H1 (cell line): ENCODE results near the gene BCAR1. TPM values are rescaled to one million over a fixed set of nuclear protein-coding genes. Genes with fewer than 3 reads are reported as not detected.

Experiments
- CTCF ChIA-PET: fragments of 300-600 bp; sonication (Branson Sonifier 250); formaldehyde crosslinking; loops from one replicate; lab custom pipeline; 2021; ENCODE audit not compliant: partially characterized antibody; lab: Charles Lee
- POLR2A ChIA-PET: fragments of 300-600 bp; sonication (Branson Sonifier 250); formaldehyde crosslinking; loops from one replicate; lab custom pipeline; 2021; ENCODE audit warnings: inconsistent platforms; ENCODE audit not compliant: partially characterized antibody; lab: Charles Lee
- DNase-seq, 2 experiments: peaks; one replicate each; pipeline versions ENCODE4 v3.0.0 to v3.0.0-alpha.2; 2010 to 2022; ENCODE audit warnings: low spot score in 2 of 2, low read depth in 1 of 2, mixed read lengths in 1 of 2
- FAIRE-seq: peaks from 2 replicates; lab custom pipeline; 2011; peaks lifted over from hg19 to GRCh38; lab: Jason Lieb, UNC
- H2AFZ ChIP-seq: 2 replicates; pipeline ENCODE4 v1.8.1; 2012; ENCODE audit warnings: low read length, inconsistent platforms
- H2AK5ac ChIP-seq: 2 replicates; pipeline ENCODE4 v1.6.1; 2013; ENCODE audit warnings: low read depth, low read length
- H2BK120ac ChIP-seq: replicated peaks from 2 replicates; pipeline ENCODE3; 2013; ENCODE audit warnings: low read depth, low read length, inconsistent platforms
- H2BK12ac ChIP-seq: 2 replicates; pipeline ENCODE4 v1.6.1; 2013; ENCODE audit warnings: low read depth, low read length
- H2BK15ac ChIP-seq: 2 replicates; pipeline ENCODE4 v1.6.1; 2013; ENCODE audit warnings: low read length
- H2BK20ac ChIP-seq: 2 replicates; pipeline ENCODE4 v1.6.1; 2013; ENCODE audit warnings: low read length
- H2BK5ac ChIP-seq: 2 replicates; pipeline ENCODE4 v1.6.1; 2013; ENCODE audit warnings: low read depth, low read length
- H3K14ac ChIP-seq: 2 replicates; pipeline ENCODE4 v1.6.1; 2013; ENCODE audit warnings: inconsistent platforms; ENCODE audit not compliant: insufficient read length
- H3K18ac ChIP-seq: 2 replicates; pipeline ENCODE4 v1.6.1; 2013; ENCODE audit warnings: low read length; ENCODE audit errors: extremely low read depth
- H3K23ac ChIP-seq: 2 replicates; pipeline ENCODE4 v1.6.1; 2013; ENCODE audit warnings: inconsistent platforms; ENCODE audit not compliant: insufficient read length
- H3K23me2 ChIP-seq: 2 replicates; pipeline ENCODE4 v1.6.1; 2013; ENCODE audit warnings: low read depth, low read length
- H3K27ac ChIP-seq: 2 replicates; pipeline ENCODE4 v1.6.1; 2011; ENCODE audit warnings: low read depth, low read length, inconsistent platforms
- H3K27me3 ChIP-seq, 4 experiments: replicated peaks in 1 of 4; 1 replicate in 1 of 4; 2 replicates in 3 of 4; pipeline versions ENCODE4 v1.6.1 to v1.8.1; 2011 to 2013; ENCODE audit warnings: low read length in 3 of 4, mild to moderate bottlenecking in 3 of 4, inconsistent platforms in 2 of 4, mixed read lengths in 2 of 4, moderate library complexity in 1 of 4; ENCODE audit not compliant: control insufficient read depth in 3 of 4, insufficient read depth in 3 of 4; ENCODE audit errors: extremely low read depth in 1 of 4
- H3K36me3 ChIP-seq, 4 experiments: 2 replicates each; pipeline versions ENCODE4 v1.6.1 to v1.8.1; 2011 to 2013; ENCODE audit warnings: mild to moderate bottlenecking in 4 of 4, low read length in 3 of 4, moderate library complexity in 2 of 4, control low read depth in 1 of 4, inconsistent platforms in 1 of 4; ENCODE audit not compliant: insufficient read depth in 4 of 4, control insufficient read depth in 2 of 4
- H3K4ac ChIP-seq: replicated peaks from 2 replicates; pipeline ENCODE3; 2013; ENCODE audit warnings: low read length, low read depth, mixed read lengths, inconsistent platforms; ENCODE audit not compliant: insufficient read length
- H3K4me1 ChIP-seq, 4 experiments: replicated peaks in 1 of 4; 1 replicate in 1 of 4; 2 replicates in 3 of 4; pipeline versions ENCODE4 v1.6.1 to v1.8.1; 2011 to 2013; ENCODE audit warnings: low read length in 3 of 4, inconsistent platforms in 2 of 4, mixed read lengths in 1 of 4; ENCODE audit not compliant: insufficient read depth in 4 of 4, control insufficient read depth in 3 of 4
- H3K4me2 ChIP-seq, 2 experiments: 2 replicates each; pipeline versions ENCODE4 v1.6.1 to v1.8.1; 2011 to 2013; ENCODE audit warnings: low read depth in 2 of 2, low read length in 2 of 2, control low read depth in 1 of 2, inconsistent platforms in 1 of 2, mild to moderate bottlenecking in 1 of 2; ENCODE audit not compliant: insufficient read depth in 1 of 2
- H3K4me3 ChIP-seq, 4 experiments: fragments of 200-600, 300-600 bp in 1 of 4; sonication (generic), shearing (Covaris generic), sonication (Bioruptor Twin) in 1 of 4; 2 replicates each; pipeline versions ENCODE4 v1.5.1 to v1.8.1; 2011 to 2016; ENCODE audit warnings: low read length in 4 of 4, low read depth in 3 of 4, control low read depth in 2 of 4, inconsistent platforms in 2 of 4, mild to moderate bottlenecking in 2 of 4, mixed read lengths in 1 of 4, moderate library complexity in 1 of 4; ENCODE audit not compliant: insufficient read depth in 2 of 4; ENCODE audit errors: extremely low read depth in 1 of 4
- H3K56ac ChIP-seq: replicated peaks from 2 replicates; pipeline ENCODE3; 2013; ENCODE audit warnings: low read depth, mild to moderate bottlenecking, mixed read lengths, low read length, inconsistent platforms; ENCODE audit not compliant: insufficient read length
- H3K79me1 ChIP-seq: 2 replicates; pipeline ENCODE4 v1.6.1; 2013; ENCODE audit warnings: low read depth, low read length, control low read depth
- H3K79me2 ChIP-seq, 2 experiments: 2 replicates each; pipeline versions ENCODE4 v1.6.1 to v1.8.1; 2012 to 2013; ENCODE audit warnings: low read length in 2 of 2, mild to moderate bottlenecking in 2 of 2, inconsistent platforms in 1 of 2; ENCODE audit not compliant: insufficient read depth in 2 of 2, control insufficient read depth in 1 of 2
- H3K9ac ChIP-seq, 4 experiments: replicated peaks in 1 of 4; 1 replicate in 1 of 4; 2 replicates in 3 of 4; pipeline versions ENCODE4 v1.6.1 to v1.8.1; 2011 to 2013; ENCODE audit warnings: low read depth in 3 of 4, low read length in 3 of 4, control low read depth in 2 of 4, mild to moderate bottlenecking in 2 of 4, moderate library complexity in 2 of 4, inconsistent platforms in 1 of 4; ENCODE audit errors: extremely low read depth in 1 of 4
- H3K9me3 ChIP-seq, 2 experiments: 2 replicates each; pipeline versions ENCODE4 v1.6.1 to v1.8.1; 2012 to 2013; ENCODE audit warnings: mild to moderate bottlenecking in 2 of 2, moderate library complexity in 2 of 2, control low read depth in 1 of 2, inconsistent platforms in 1 of 2, low read depth in 1 of 2, low read length in 1 of 2, mixed read lengths in 1 of 2; ENCODE audit not compliant: insufficient read depth in 2 of 2
- H4K20me1 ChIP-seq, 2 experiments: replicated peaks in 1 of 2; 2 replicates each; pipeline versions ENCODE3 to v1.8.1; 2011 to 2013; ENCODE audit warnings: inconsistent platforms in 2 of 2, low read length in 2 of 2, mild to moderate bottlenecking in 1 of 2; ENCODE audit not compliant: insufficient read depth in 2 of 2, control insufficient read depth in 1 of 2
- H4K5ac ChIP-seq: 2 replicates; pipeline ENCODE4 v1.6.1; 2013; ENCODE audit warnings: low read length, low read depth, mixed read lengths, inconsistent platforms; ENCODE audit not compliant: insufficient read length
- H4K8ac ChIP-seq: 2 replicates; pipeline ENCODE4 v1.8.0; 2013; ENCODE audit warnings: mild to moderate bottlenecking, moderate library complexity, low read length, inconsistent platforms; ENCODE audit not compliant: insufficient read depth; ENCODE audit errors: extremely low read depth
- H4K91ac ChIP-seq: replicated peaks from 2 replicates; pipeline ENCODE3; 2013; ENCODE audit warnings: low read length, mixed read lengths, inconsistent platforms; ENCODE audit not compliant: insufficient read length
- BACH1 ChIP-seq: IDR thresholded peaks from 2 replicates; pipeline ENCODE4 v1.6.1; 2012; ENCODE audit warnings: low read length, improper control_type of control experiment
- BCL11A ChIP-seq, 2 experiments: IDR thresholded peaks; one replicate each; pipeline ENCODE4 v1.6.1; 2011; ENCODE audit warnings: low read depth in 2 of 2, low read length in 2 of 2, mild to moderate bottlenecking in 2 of 2
- BRCA1 ChIP-seq: IDR thresholded peaks from 2 replicates; pipeline ENCODE4 v1.6.1; 2012; ENCODE audit warnings: low read depth, low read length, improper control_type of control experiment
- CHD2 ChIP-seq: IDR thresholded peaks from 2 replicates; pipeline ENCODE4 v1.6.1; 2012; ENCODE audit warnings: low read length, improper control_type of control experiment
- CTBP2 ChIP-seq: IDR thresholded peaks from 2 replicates; pipeline ENCODE4 v1.7.0; 2011; ENCODE audit warnings: borderline replicate concordance, mild to moderate bottlenecking, moderate library complexity, mixed read lengths, low read length; ENCODE audit not compliant: insufficient read depth, insufficient read length
- E2F6 ChIP-seq: IDR thresholded peaks from 2 replicates; pipeline ENCODE4 v1.6.1; 2012; ENCODE audit warnings: inconsistent platforms
- EZH2 ChIP-seq: fragments of 200-600 bp; sonication (generic); IDR thresholded peaks from 2 replicates; pipeline ENCODE4 v1.7.1; 2012; ENCODE audit warnings: low read depth, mild to moderate bottlenecking, moderate library complexity, low read length, inconsistent platforms; ENCODE audit not compliant: severe bottlenecking
- JUN ChIP-seq: IDR thresholded peaks from 2 replicates; pipeline ENCODE4 v1.6.1; 2011; ENCODE audit warnings: low read depth, mild to moderate bottlenecking, improper control_type of control experiment, low read length
- PHF8 ChIP-seq: fragments of 200-600 bp; sonication (generic); conservative IDR thresholded peaks from 2 replicates; pipeline ENCODE4 v1.7.1; 2012; ENCODE audit warnings: low read depth, mild to moderate bottlenecking, inconsistent platforms, low read length, moderate library complexity
- RFX5 ChIP-seq: IDR thresholded peaks from 2 replicates; pipeline ENCODE4 v1.6.1; 2011; ENCODE audit warnings: low read depth, low read length, improper control_type of control experiment, borderline replicate concordance
- RNF2 ChIP-seq: fragments of 200-900, 300-1000 bp; sonication (generic); IDR thresholded peaks from 2 replicates; pipeline ENCODE4 v1.7.1; 2016; ENCODE audit warnings: borderline replicate concordance, low read depth, mild to moderate bottlenecking, antibody characterized with exemption, low read length; ENCODE audit not compliant: poor library complexity, severe bottlenecking; ENCODE audit errors: missing control alignments
- TAF1 ChIP-seq: IDR thresholded peaks from 2 replicates; pipeline ENCODE4 v1.6.1; 2011; ENCODE audit warnings: mild to moderate bottlenecking, low read depth, low read length
- YY1 ChIP-seq: IDR thresholded peaks from 2 replicates; pipeline ENCODE4 v1.6.1; 2011; ENCODE audit warnings: low read depth, mild to moderate bottlenecking, low read length
- WGBS, 2 experiments: shearing (Covaris generic) in 1 of 2; methylation state at CpG; one replicate each; pipeline versions ENCODE4 v1.1.6 to v1.1.7; 2013 to 2015; ENCODE audit warnings: low lambda C conversion rate in 2 of 2, mixed read lengths in 2 of 2, inconsistent platforms in 1 of 2, low coverage in 1 of 2, missing lambda C conversion rate in 1 of 2; ENCODE audit not compliant: insufficient replicate concordance in 2 of 2, insufficient coverage in 1 of 2, insufficient read length in 1 of 2; ENCODE audit errors: extremely low coverage in 1 of 2, missing lambda C conversion rate in 1 of 2; 5-methylcytosine and 5-hydroxymethylcytosine counted together
- polyA plus RNA-seq, 7 experiments: library from polyadenylated mRNA; depleted of rRNA in 3 of 7; stranded (reverse) in 5 of 7; unstranded in 2 of 7; fragments of >200 nt in 5 of 7; fragments of 200-250 nt in 2 of 7; gene quantifications; 1 replicate in 5 of 7; 2 replicates in 1 of 7; 4 replicates in 1 of 7; pipeline versions ENCODE4 v1.2.1 to v1.2.3, GENCODE V29; 2011 to 2013; ENCODE audit warnings: missing spikeins in 2 of 7, mixed read lengths in 2 of 7
- total RNA-seq: library from RNA; stranded (reverse); fragmentation: NEBNext Ultra II Directional; extraction: Animal tissue kit (Norgen Biotek cat#: 25700); gene quantifications from 2 replicates; pipeline ENCODE4 v1.2.1, GENCODE V29; 2021

The BCAR1 gene
- total and polyA plus RNA-seq, 2 of the 8 experiments (the other 6 are each of a cell fraction or from before 2014, with no cell fraction given), result 59.8 to 105 TPM

GRCh38 chr16:75209944-75210343 is 41.5 kb downstream of the BCAR1 start:
- Histone ChIP-seq H3K79me2 (no peaks in the 10 kb centered on the region), H2BK20ac (no peak overlapping the region), H3K14ac (no peak overlapping the region), H3K27me3 (no peaks in the 10 kb centered on the region), H2AFZ (no peak overlapping the region), H3K79me1 (no peaks in the 10 kb centered on the region), H3K4me3 (no peak overlapping the region), H3K18ac (no peak overlapping the region), H2AK5ac (no peak overlapping the region), H4K20me1 (no peaks in the 10 kb centered on the region), H3K4me1 (no peaks in the 10 kb centered on the region; a peak in 1 of 7 replicates), H4K91ac (no peak overlapping the region), H3K56ac (no peak overlapping the region), H2BK12ac (no peak overlapping the region), H3K9me3 (no peaks in the 10 kb centered on the region), H4K8ac (no peak overlapping the region), H3K4me2 (no peak overlapping the region), H3K4ac (no peak overlapping the region), H3K9ac (no peak overlapping the region), H3K23ac (no peak overlapping the region), H2BK5ac (no peak overlapping the region), H3K27ac (no peak overlapping the region), H4K5ac (no peak overlapping the region), H3K23me2 (no peaks in the 10 kb centered on the region), H2BK15ac (no peak overlapping the region), H2BK120ac (no peak overlapping the region), H3K36me3 (no peaks in the 10 kb centered on the region)
- FAIRE-seq, result no peak
- POLR2A ChIA-PET, result interaction anchor here (1.4 to 7.1 kb wide), 2 partner anchors 16 to 54 kb away, joined by 3 to 115 read pairs; no protein-coding TSS in a partner anchor
- no peak for DNase-seq
- WGBS, 2 experiments, result 96% methylated on average over 5 of the region's 5 CpGs; no CpG with 5 or more reads in 1 of the 2 experiments
- CTCF ChIA-PET, result interaction anchor here (0.5 to 15.0 kb wide), 5 partner anchors 10 to 308 kb away, joined by 3 to 157 read pairs (median 10); no protein-coding TSS in a partner anchor
- TF ChIP-seq JUN (no peak), EZH2 (no peak), BCL11A (IDR thresholded peaks at IDR 0.05; ENCODE audit: low read depth in 2 of 2, low read length in 2 of 2) (no peak), YY1 (no peak), E2F6 (no peak), BACH1 (no peak), CTBP2 (no peak), RFX5 (no peak), TAF1 (no peak), BRCA1 (no peak), RNF2 (no peak), PHF8 (no peak), CHD2 (no peak)
